ENCODE data around the gene TGFBRAP1. TPM values are rescaled to one million over a fixed set of nuclear protein-coding genes. Genes with fewer than 3 reads are reported as not detected.

Gene TGFBRAP1
- total RNA-seq, 3 donors from 2014 or later (not counting 1 experiment from before 2014, with no cell fraction given): 22.7 to 31.8 (median 27.7) TPM

DNA sequence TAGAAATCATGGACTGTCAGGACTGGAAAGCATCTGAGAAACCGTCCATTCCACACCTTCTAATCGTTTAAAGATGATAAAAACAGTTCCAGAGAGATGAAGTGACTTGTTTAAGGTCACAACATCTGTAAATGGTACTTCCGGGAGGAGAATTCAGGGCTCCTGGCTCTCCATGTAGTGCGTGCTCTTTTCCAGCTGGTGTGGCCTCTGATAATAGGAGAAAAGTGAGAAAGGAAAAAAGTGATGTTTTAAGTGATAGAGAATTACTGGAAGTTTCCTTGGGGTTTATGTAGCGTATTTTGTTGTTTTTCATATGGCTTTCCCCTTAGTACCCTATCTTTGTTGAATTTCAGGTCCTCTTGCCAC is 8.5 kb upstream of the TGFBRAP1 start:
- intact Hi-C loops (cut with micrococcal nuclease): no loop called here

DNA sequence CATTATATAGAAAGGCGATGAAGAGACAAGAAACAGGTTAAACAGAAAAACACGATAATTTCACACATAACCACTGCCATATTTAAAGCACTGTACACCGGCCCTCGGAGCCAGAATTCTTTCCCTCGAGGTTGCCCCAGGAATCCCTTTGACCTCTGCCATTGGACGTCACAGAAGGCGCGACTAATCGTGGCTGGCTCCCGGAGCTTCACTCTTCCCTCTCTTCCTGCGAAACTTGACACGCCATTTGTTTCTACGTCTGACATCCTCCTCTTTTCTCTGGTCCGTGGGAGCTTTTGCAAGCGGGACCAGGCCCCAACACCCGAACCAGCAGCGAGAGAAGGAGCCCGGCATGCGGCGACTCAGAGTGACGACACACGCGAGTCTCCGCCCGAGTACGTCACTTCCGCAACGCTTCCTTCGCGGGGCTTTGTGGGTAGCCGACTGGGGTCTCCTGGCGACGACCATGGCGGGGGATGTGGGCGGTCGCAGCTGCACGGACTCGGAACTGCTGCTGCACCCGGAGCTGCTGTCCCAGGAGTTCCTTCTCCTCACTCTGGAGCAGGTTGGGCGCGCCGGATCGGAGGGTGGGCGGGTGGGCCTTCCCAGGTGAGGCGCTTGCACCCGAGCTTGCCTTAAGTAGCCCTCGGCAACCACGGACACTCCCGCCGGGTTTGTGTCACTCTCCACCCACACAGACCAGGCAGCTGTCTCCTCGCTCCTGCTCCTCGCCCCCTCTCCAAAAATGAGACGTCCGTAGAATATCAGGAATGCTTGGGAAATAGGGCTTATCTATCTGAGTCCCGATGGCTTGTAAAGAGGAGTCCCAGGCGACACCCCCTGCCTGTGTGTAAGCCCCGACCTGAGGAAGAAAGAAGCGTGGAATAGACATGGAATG is 7.8 kb upstream of the TGFBRAP1 start, which contains the start of gene C2orf49:
TSS of gene C2orf49 (plus strand) at position 419 of the 898 bp plus-strand sequence. CDS start at position 467, 48 bp downstream.
- no peaks in the 10 kb centered on the region for H3K27me3 ChIP-seq (ENCODE audit: control insufficient read depth, insufficient read depth, low read length)
- peaks cover 20% of the 10 kb centered on the region for H3K36me3 ChIP-seq (ENCODE audit: control insufficient read depth, insufficient read depth, low read length)
- 0% methylated on average over 58 of the region's 58 CpGs for WGBS (ENCODE audit: insufficient coverage)
- no peaks in the 10 kb centered on the region for H3K9me3 Mint-ChIP-seq
- no peak for TF ChIP-seq CTCF (IDR thresholded peaks at IDR 0.05)
- intact Hi-C loops (cut with micrococcal nuclease): no loop called here
- no peaks in the 10 kb centered on the region for H3K9me3 ChIP-seq (ENCODE audit: control insufficient read depth, insufficient read depth, low read length)
- peak within 1 kb of the TSS; percentile 100 for H3K4me3 Mint-ChIP-seq
- peaks cover 30% of the 10 kb centered on the region in 2 donors for H3K4me1 Mint-ChIP-seq
- DNase-seq (peak; percentile 89 to 95), ATAC-seq (peak; percentile 89 to 92 (median 89))
- H3K4me1 ChIP-seq (ENCODE audit: control insufficient read depth, insufficient read depth, low read length): peaks cover 16% of the 10 kb centered on the region
- H3K27ac ChIP-seq (ENCODE audit: low read length): peak within 1 kb of the TSS; percentile 98
- no peaks in the 10 kb centered on the region for H3K36me3 Mint-ChIP-seq
- peak within 1 kb of the TSS; percentile 97 to 100 for H3K27ac Mint-ChIP-seq
- H3K4me3 ChIP-seq (ENCODE audit: low read length): peak within 1 kb of the TSS; percentile 96
- no peaks in the 10 kb centered on the region for H3K27me3 Mint-ChIP-seq (ENCODE audit: low read depth in 2 of 2)

More for the DNA sequence above, 8.5 kb upstream of the TGFBRAP1 start:
- no peaks in the 10 kb centered on the region for H3K36me3 Mint-ChIP-seq
- peaks cover 30% of the 10 kb centered on the region in 2 donors for H3K4me1 Mint-ChIP-seq
- TF ChIP-seq CTCF (IDR thresholded peaks at IDR 0.05): no peak
- Histone ChIP-seq H3K27ac (ENCODE audit: low read length) (peak overlapping the region; percentile 98), H3K36me3 (ENCODE audit: control insufficient read depth, insufficient read depth, low read length) (peaks cover 27% of the 10 kb centered on the region), H3K4me1 (ENCODE audit: control insufficient read depth, insufficient read depth, low read length) (peaks cover 16% of the 10 kb centered on the region), H3K27me3 (ENCODE audit: control insufficient read depth, insufficient read depth, low read length) (no peaks in the 10 kb centered on the region), H3K9me3 (ENCODE audit: control insufficient read depth, insufficient read depth, low read length) (no peaks in the 10 kb centered on the region), H3K4me3 (ENCODE audit: low read length) (peak overlapping the region; percentile 96)
- peak in 1 of 3 donors; percentile 9 for ATAC-seq
- no peaks in the 10 kb centered on the region for H3K27me3 Mint-ChIP-seq (ENCODE audit: low read depth in 2 of 2)
- peak overlapping the region; percentile 100 for H3K4me3 Mint-ChIP-seq
- H3K27ac Mint-ChIP-seq: peak overlapping the region; percentile 97 to 100
- DNase-seq: no peak
- no peaks in the 10 kb centered on the region for H3K9me3 Mint-ChIP-seq
- 19% methylated on average over 4 of the region's 5 CpGs for WGBS (ENCODE audit: insufficient coverage)

DNA sequence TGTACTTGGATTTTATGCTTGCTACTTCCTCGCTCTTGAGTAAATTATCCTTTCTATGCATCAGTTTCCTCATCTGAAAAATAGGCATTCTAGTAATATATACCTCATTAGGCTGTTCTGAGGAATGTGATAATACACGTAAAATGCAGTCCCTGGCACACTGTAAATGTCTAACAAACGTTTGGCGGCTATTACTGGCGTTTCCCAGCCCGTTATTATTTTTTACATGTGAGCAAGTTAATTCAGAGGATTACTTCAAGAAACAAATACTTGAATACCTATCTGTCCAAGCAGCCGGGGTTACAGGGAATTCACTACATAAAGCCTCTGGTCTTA is 7.2 kb upstream of the TGFBRAP1 start:
- peaks cover 30% of the 10 kb centered on the region in 2 donors for H3K4me1 Mint-ChIP-seq
- ATAC-seq (no peak), DNase-seq (no peak)
- intact Hi-C loops (cut with micrococcal nuclease): no loop called here
- peaks cover 16% of the 10 kb centered on the region for H3K4me1 ChIP-seq (ENCODE audit: control insufficient read depth, insufficient read depth, low read length)
- no peaks in the 10 kb centered on the region for H3K27me3 ChIP-seq (ENCODE audit: control insufficient read depth, insufficient read depth, low read length)
- H3K36me3 Mint-ChIP-seq: no peaks in the 10 kb centered on the region
- peak overlapping the region; percentile 96 for H3K4me3 ChIP-seq (ENCODE audit: low read length)
- H3K27me3 Mint-ChIP-seq (ENCODE audit: low read depth in 2 of 2): no peaks in the 10 kb centered on the region
- no peaks in the 10 kb centered on the region for H3K9me3 ChIP-seq (ENCODE audit: control insufficient read depth, insufficient read depth, low read length)
- peak overlapping the region; percentile 97 to 100 for H3K27ac Mint-ChIP-seq
- peak overlapping the region; percentile 98 for H3K27ac ChIP-seq (ENCODE audit: low read length)
- peaks cover 17% of the 10 kb centered on the region for H3K36me3 ChIP-seq (ENCODE audit: control insufficient read depth, insufficient read depth, low read length)
- 0% methylated on average over 5 of the region's 7 CpGs for WGBS (ENCODE audit: insufficient coverage)
- H3K9me3 Mint-ChIP-seq: no peaks in the 10 kb centered on the region
- no peak for TF ChIP-seq CTCF (IDR thresholded peaks at IDR 0.05)
- peak overlapping the region; percentile 100 for H3K4me3 Mint-ChIP-seq

All from natural killer cell (primary cell).